Nucleus accumbens (tissue), 56 donors: ENCODE measurements around the gene CD3E.
"Not testable (repeated sequence)": the region's sequence is repeated elsewhere in the genome, so short reads cannot be mapped to it uniquely, and the experiment has no call there.

ENCODE experiments used
- DNase-seq, 56 donors: peaks; one replicate each; lab custom pipeline; 2025; lab: John Stamatoyannopoulos, UW

Gene CD3E

GRCh38 chr11:118289401-118289800 lies 15.1 kb upstream of the CD3E start:
- DNase-seq = no peak

- DNase-seq = peak in 2 of 56 donors; percentile 6 to 12
Measured at GRCh38 chr11:118290923-118291322, 13.6 kb upstream of the CD3E start.

GRCh38 chr11:118291477-118292135 lies 12.9 kb upstream of the CD3E start:
- DNase-seq = no peak

GRCh38 chr11:118294053-118294452 lies 10.5 kb upstream of the CD3E start:
- no peak for DNase-seq

GRCh38 chr11:118295199-118295598 lies 9.3 kb upstream of the CD3E start:
- DNase-seq = no peak

GRCh38 chr11:118295815-118296454 lies 8.6 kb upstream of the CD3E start:
- DNase-seq = peak in 1 of 56 donors; percentile 7

GRCh38 chr11:118301600-118302195 lies 2.8 kb upstream of the CD3E start:
- DNase-seq = no peak

GRCh38 chr11:118304227-118304567 lies 333 bp upstream of the CD3E start:
- DNase-seq = no peak

- no peak for DNase-seq
Measured at GRCh38 chr11:118305726-118306125, 1.2 kb downstream of the CD3E start.

- no peak for DNase-seq
Measured at GRCh38 chr11:118306556-118306955, 2.0 kb downstream of the CD3E start.

GRCh38 chr11:118308995-118309528 lies 4.5 kb downstream of the CD3E start:
- DNase-seq = not testable (repeated sequence)

GRCh38 chr11:118310271-118310670 lies 5.7 kb downstream of the CD3E start:
- no peak for DNase-seq

GRCh38 chr11:118310781-118311485 lies 6.4 kb downstream of the CD3E start:
- no peak for DNase-seq

GRCh38 chr11:118311518-118311917 lies 7.0 kb downstream of the CD3E start:
- DNase-seq = no peak

GRCh38 chr11:118312328-118312727 lies 7.8 kb downstream of the CD3E start:
- no peak for DNase-seq

GRCh38 chr11:118313242-118313641 lies 8.7 kb downstream of the CD3E start:
- DNase-seq = no peak

- DNase-seq = no peak
Measured at GRCh38 chr11:118314988-118315411, 10.5 kb downstream of the CD3E start.

- no peak for DNase-seq
Measured at GRCh38 chr11:118318124-118318523, 13.6 kb downstream of the CD3E start.

GRCh38 chr11:118318581-118319336 lies 14.2 kb downstream of the CD3E start:
- DNase-seq = no peak

GRCh38 chr11:118319337-118319707 lies 14.8 kb downstream of the CD3E start:
- peak in 2 of 56 donors; percentile 6 to 7 for DNase-seq
